RPMI7951 (cell line): ENCODE measurements around the gene ACD. TPM values are rescaled to one million over a fixed set of nuclear protein-coding genes. Genes with fewer than 3 reads are reported as not detected.
A peak's percentile ranks its signal among the peaks of the same experiment; 100 is the strongest.
"Not testable (repeated sequence)": the region's sequence is repeated elsewhere in the genome, so short reads cannot be mapped to it uniquely, and the experiment has no call there.

Source experiments
- DNase-seq: peaks from one replicate; pipeline ENCODE4 v3.0.0-alpha.2; 2012; ENCODE audit warnings: low read depth
- total RNA-seq: library from RNA; depleted of rRNA; stranded (reverse); fragments of >200 nt; shearing (Covaris generic); gene quantifications from 2 replicates; pipeline ENCODE4 v1.2.3, GENCODE V29; 2014; rRNA removed

The ACD gene
- 42.8 and 47.2 TPM in 2 replicates for total RNA-seq

GRCh38 chr16:67659675-67660563 lies at the start of gene ACD:
Gene ACD, minus strand, starts transcription at chr16:67660260. Its CDS starts 40 bp downstream, at chr16:67660220.
- DNase-seq: peak; percentile 87

- no peak for DNase-seq
Measured at GRCh38 chr16:67709050-67709449, 49.0 kb upstream of the ACD start.

GRCh38 chr16:67708368-67708771 lies 48.3 kb upstream of the ACD start:
- peak; percentile 59 for DNase-seq

GRCh38 chr16:67707790-67708189 lies 47.7 kb upstream of the ACD start:
- no peak for DNase-seq

- no peak for DNase-seq
Measured at GRCh38 chr16:67707210-67707609, 47.1 kb upstream of the ACD start.

GRCh38 chr16:67704110-67704509 lies 44.0 kb upstream of the ACD start:
- no peak for DNase-seq

- DNase-seq: no peak
Measured at GRCh38 chr16:67703626-67704025, 43.6 kb upstream of the ACD start.

GRCh38 chr16:67702130-67702529 lies 42.1 kb upstream of the ACD start:
- no peak for DNase-seq

GRCh38 chr16:67701420-67701819 lies 41.4 kb upstream of the ACD start:
- no peak for DNase-seq

- DNase-seq: no peak
Measured at GRCh38 chr16:67699265-67699664, 39.2 kb upstream of the ACD start.

GRCh38 chr16:67697422-67698185 lies 37.5 kb upstream of the ACD start:
- no peak for DNase-seq

GRCh38 chr16:67694611-67695010 lies 34.6 kb upstream of the ACD start:
- no peak for DNase-seq

GRCh38 chr16:67693517-67694285 lies 33.6 kb upstream of the ACD start:
- DNase-seq: not testable (repeated sequence)

GRCh38 chr16:67685388-67686112 lies 25.5 kb upstream of the ACD start:
- DNase-seq: no peak

- DNase-seq: no peak
Measured at GRCh38 chr16:67683767-67684166, 23.7 kb upstream of the ACD start.

GRCh38 chr16:67679935-67680897 lies 20.2 kb upstream of the ACD start:
- DNase-seq: no peak

GRCh38 chr16:67678354-67679023 lies 18.4 kb upstream of the ACD start:
- no peak for DNase-seq

GRCh38 chr16:67677712-67678111 lies 17.7 kb upstream of the ACD start:
- no peak for DNase-seq

GRCh38 chr16:67676939-67677338 lies 16.9 kb upstream of the ACD start:
- DNase-seq: no peak

GRCh38 chr16:67676516-67676915 lies 16.5 kb upstream of the ACD start:
- DNase-seq: no peak
